MM.1S (cell line): ENCODE measurements around the gene AHNAK.

ENCODE experiments used
- DNase-seq: peaks from one replicate; pipeline ENCODE4 v3.0.0-alpha.2; 2015
- H2AFZ ChIP-seq: fragments of 300-600 bp; sonication (generic); 2 replicates; pipeline ENCODE4 v1.6.0; 2016; ENCODE audit warnings: antibody characterized with exemption, low read length
- H3F3A ChIP-seq: fragments of 300-600 bp; sonication (generic); 2 replicates; pipeline ENCODE4 v1.6.1; 2016; ENCODE audit warnings: mild to moderate bottlenecking, antibody characterized with exemption, low read length, moderate library complexity, mixed read lengths; ENCODE audit not compliant: insufficient read depth
- H3K27ac ChIP-seq: fragments of 300-600 bp; sonication (generic); 2 replicates; pipeline ENCODE4 v1.5.1; 2016; ENCODE audit warnings: mild to moderate bottlenecking, low read length
- H3K27me3 ChIP-seq: fragments of 300-600 bp; sonication (generic); replicated peaks from 2 replicates; pipeline ENCODE4 v1.6.0; 2016; ENCODE audit warnings: low read length; ENCODE audit not compliant: insufficient read depth
- H3K36me3 ChIP-seq: fragments of 300-600 bp; sonication (generic); replicated peaks from 2 replicates; pipeline ENCODE4 v1.6.1; 2016; ENCODE audit warnings: mild to moderate bottlenecking, low read length, mixed read lengths; ENCODE audit not compliant: insufficient read depth
- H3K4me1 ChIP-seq: fragments of 300-600 bp; sonication (generic); 2 replicates; pipeline ENCODE4 v1.6.1; 2016; ENCODE audit warnings: low read length, mixed read lengths
- H3K4me2 ChIP-seq: fragments of 300-600 bp; sonication (generic); 2 replicates; pipeline ENCODE4 v1.6.0; 2016; ENCODE audit warnings: low read depth, low read length
- H3K4me3 ChIP-seq: fragments of 300-600 bp; sonication (generic); 2 replicates; pipeline ENCODE4 v1.5.1; 2016; ENCODE audit warnings: low read length, mixed read lengths
- H3K79me2 ChIP-seq: fragments of 300-600 bp; sonication (generic); 2 replicates; pipeline ENCODE4 v1.6.1; 2016; ENCODE audit warnings: mixed run types, low read length, mixed read lengths
- H3K9ac ChIP-seq: fragments of 300-600 bp; sonication (generic); 2 replicates; pipeline ENCODE4 v1.6.1; 2016; ENCODE audit warnings: low read length, mixed read lengths
- H3K9me2 ChIP-seq: fragments of 300-600 bp; sonication (generic); replicated peaks from 2 replicates; pipeline ENCODE4 v1.6.1; 2016; ENCODE audit warnings: mild to moderate bottlenecking, low read length, mixed read lengths; ENCODE audit not compliant: insufficient read depth
- H3K9me3 ChIP-seq: fragments of 300-600 bp; sonication (generic); replicated peaks from 2 replicates; pipeline ENCODE4 v1.6.1; 2016; ENCODE audit warnings: mild to moderate bottlenecking, low read length, mixed read lengths; ENCODE audit not compliant: insufficient read depth
- H4K20me1 ChIP-seq: fragments of 300-600 bp; sonication (generic); 2 replicates; pipeline ENCODE4 v1.6.1; 2016; ENCODE audit warnings: mild to moderate bottlenecking, low read length, moderate library complexity, mixed read lengths; ENCODE audit not compliant: insufficient read depth
- CTCF ChIP-seq: fragments of 300-600 bp; sonication (generic); IDR thresholded peaks from 2 replicates; pipeline ENCODE4 v1.5.1; 2016; ENCODE audit warnings: antibody characterized with exemption, low read length, mixed read lengths
- EZH2 ChIP-seq: fragments of 300-600 bp; sonication (generic); optimal IDR thresholded peaks from 2 replicates; pipeline ENCODE3; 2017; ENCODE audit warnings: low read depth, mild to moderate bottlenecking, antibody characterized with exemption, low read length, mixed read lengths
- EZH2phosphoT487 ChIP-seq: fragments of 300-600 bp; sonication (generic); IDR thresholded peaks from 2 replicates; pipeline ENCODE4 v1.6.1; 2018; ENCODE audit warnings: antibody characterized with exemption, low read length

Gene AHNAK

GRCh38 chr11:62498492-62499286 is 47.9 kb downstream of the AHNAK start:
- Histone ChIP-seq H4K20me1 (no peaks in the 10 kb centered on the region), H3K27me3 (no peaks in the 10 kb centered on the region), H3K36me3 (no peaks in the 10 kb centered on the region), H3K4me1 (no peaks in the 10 kb centered on the region), H3K4me3 (no peak overlapping the region), H3K9ac (no peak overlapping the region), H3K27ac (no peak overlapping the region), H3K4me2 (no peak overlapping the region), H3F3A (no peaks in the 10 kb centered on the region), H3K9me3 (no peaks in the 10 kb centered on the region), H2AFZ (no peak overlapping the region), H3K79me2 (no peaks in the 10 kb centered on the region), H3K9me2 (no peaks in the 10 kb centered on the region)
- DNase-seq, result no peak
- no peak for TF ChIP-seq CTCF
- TF ChIP-seq EZH2phosphoT487, result no peak
- no peak for TF ChIP-seq EZH2

GRCh38 chr11:62498031-62498430 is 48.6 kb downstream of the AHNAK start:
- Histone ChIP-seq H3F3A (no peaks in the 10 kb centered on the region), H3K4me2 (no peak overlapping the region), H3K9me3 (no peaks in the 10 kb centered on the region)

GRCh38 chr11:62497132-62497801 is 49.3 kb downstream of the AHNAK start:
- Histone ChIP-seq H3K4me2 (no peak overlapping the region), H3F3A (no peaks in the 10 kb centered on the region), H3K27ac (no peak overlapping the region), H3K36me3 (no peaks in the 10 kb centered on the region), H3K4me3 (no peak overlapping the region), H3K9ac (no peak overlapping the region), H3K79me2 (no peaks in the 10 kb centered on the region), H2AFZ (no peak overlapping the region), H3K27me3 (no peaks in the 10 kb centered on the region), H3K4me1 (no peaks in the 10 kb centered on the region), H4K20me1 (no peaks in the 10 kb centered on the region), H3K9me3 (no peaks in the 10 kb centered on the region), H3K9me2 (no peaks in the 10 kb centered on the region)
- no peak for DNase-seq
- TF ChIP-seq EZH2phosphoT487 (no peak), EZH2 (no peak), CTCF (peak; percentile 38)

More at GRCh38 chr11:62498031-62498430, 48.6 kb downstream of the AHNAK start:
- Histone ChIP-seq H3K9me2 (no peaks in the 10 kb centered on the region), H2AFZ (no peak overlapping the region), H3K79me2 (no peaks in the 10 kb centered on the region), H3K9ac (no peak overlapping the region), H3K27me3 (no peaks in the 10 kb centered on the region), H3K36me3 (no peaks in the 10 kb centered on the region), H3K4me3 (no peak overlapping the region), H3K27ac (no peak overlapping the region), H4K20me1 (no peaks in the 10 kb centered on the region), H3K4me1 (no peaks in the 10 kb centered on the region)
- TF ChIP-seq CTCF (no peak), EZH2 (no peak), EZH2phosphoT487 (no peak)
- DNase-seq, result no peak
